DMS79 (cell line): ENCODE results near the gene CRHR1.
"Not testable (repeated sequence)": the region's sequence is repeated elsewhere in the genome, so short reads cannot be mapped to it uniquely, and the experiment has no call there.

Source experiments
- DNase-seq: peaks from one replicate; lab custom pipeline; 2025; lab: John Stamatoyannopoulos, UW

Gene CRHR1

DNA sequence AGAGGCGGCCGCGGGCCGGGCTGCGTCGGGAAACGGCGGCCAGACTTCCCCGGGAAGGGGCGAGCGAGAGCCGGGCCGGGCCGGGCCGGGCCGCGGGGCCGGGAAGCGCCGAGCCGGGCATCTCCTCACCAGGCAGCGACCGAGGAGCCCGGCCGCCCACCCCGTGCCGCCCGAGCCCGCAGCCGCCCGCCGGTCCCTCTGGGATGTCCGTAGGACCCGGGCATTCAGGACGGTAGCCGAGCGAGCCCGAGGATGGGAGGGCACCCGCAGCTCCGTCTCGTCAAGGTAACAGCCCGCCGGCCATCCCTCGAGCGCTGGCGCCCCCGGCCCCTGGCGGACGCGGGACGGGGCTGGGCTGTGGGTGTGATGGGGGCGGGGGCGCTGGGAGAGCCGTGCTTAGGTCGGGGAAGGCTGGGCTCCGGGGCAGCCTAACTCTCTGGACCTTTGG lies at the start of gene CRHR1:
Gene CRHR1, plus strand, starts transcription at position 28 of the 448 bp plus-strand sequence. Its CDS starts 225 bp downstream, at position 253.
- DNase-seq = no peak

DNA sequence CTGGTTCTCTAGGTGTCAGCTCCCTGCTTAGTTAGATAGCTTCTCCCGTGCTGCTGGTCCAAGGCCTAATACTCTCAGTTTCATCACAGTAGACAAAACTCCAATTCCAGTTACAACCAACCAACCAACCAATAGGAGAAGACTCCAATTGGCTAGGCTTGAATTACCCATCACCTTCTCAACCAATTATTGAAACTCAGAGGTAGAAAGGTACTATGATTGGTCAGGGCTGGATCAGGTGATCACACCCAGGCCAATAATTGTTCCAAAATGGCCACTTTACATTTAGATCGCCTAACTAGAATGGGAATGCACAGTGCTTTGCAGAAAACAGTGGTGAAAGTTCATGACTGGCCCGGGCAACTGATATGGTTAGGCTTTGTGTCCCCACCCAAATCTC lies 49.5 kb upstream of the CRHR1 start:
- DNase-seq = no peak

DNA sequence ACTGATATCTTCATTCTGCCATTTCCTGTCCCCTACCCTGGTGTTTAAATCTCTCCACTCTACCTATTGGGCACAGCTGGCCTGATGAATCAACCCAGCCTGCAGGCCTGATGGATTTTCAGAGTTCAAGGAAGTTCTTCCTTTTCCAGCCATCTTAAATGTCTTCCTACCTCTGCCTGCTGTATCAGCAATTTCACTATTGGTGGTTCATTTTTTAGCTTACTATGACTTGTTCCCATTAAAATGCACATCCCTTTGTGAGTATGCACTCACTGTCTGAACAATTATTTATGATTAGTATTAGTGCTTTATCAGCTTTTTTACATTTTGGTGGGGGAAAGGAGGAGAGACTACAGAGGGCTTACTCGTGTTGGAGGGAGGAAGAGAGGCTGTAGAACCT lies 48.6 kb upstream of the CRHR1 start:
- no peak for DNase-seq

DNA sequence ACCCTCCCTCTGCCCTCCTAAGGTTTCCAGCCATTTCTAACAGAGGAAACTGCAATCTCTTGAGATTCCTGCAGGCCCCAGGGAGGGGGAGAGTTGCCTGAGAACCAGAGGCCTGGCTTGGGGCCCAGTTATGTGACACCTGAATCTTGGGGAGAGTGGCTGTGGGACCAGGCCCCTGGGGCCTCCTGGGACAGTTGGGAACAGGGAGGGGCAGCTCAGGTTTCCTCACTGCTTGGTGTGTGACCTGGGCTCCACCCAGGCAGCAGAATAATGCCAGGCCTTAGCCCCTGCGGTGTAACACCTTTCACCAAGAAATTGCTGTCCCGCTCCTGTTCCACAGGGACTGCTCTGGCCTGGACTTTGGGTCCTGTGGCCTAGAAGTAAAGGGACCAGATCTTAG lies 44.3 kb upstream of the CRHR1 start:
- DNase-seq = peak; percentile 76

DNA sequence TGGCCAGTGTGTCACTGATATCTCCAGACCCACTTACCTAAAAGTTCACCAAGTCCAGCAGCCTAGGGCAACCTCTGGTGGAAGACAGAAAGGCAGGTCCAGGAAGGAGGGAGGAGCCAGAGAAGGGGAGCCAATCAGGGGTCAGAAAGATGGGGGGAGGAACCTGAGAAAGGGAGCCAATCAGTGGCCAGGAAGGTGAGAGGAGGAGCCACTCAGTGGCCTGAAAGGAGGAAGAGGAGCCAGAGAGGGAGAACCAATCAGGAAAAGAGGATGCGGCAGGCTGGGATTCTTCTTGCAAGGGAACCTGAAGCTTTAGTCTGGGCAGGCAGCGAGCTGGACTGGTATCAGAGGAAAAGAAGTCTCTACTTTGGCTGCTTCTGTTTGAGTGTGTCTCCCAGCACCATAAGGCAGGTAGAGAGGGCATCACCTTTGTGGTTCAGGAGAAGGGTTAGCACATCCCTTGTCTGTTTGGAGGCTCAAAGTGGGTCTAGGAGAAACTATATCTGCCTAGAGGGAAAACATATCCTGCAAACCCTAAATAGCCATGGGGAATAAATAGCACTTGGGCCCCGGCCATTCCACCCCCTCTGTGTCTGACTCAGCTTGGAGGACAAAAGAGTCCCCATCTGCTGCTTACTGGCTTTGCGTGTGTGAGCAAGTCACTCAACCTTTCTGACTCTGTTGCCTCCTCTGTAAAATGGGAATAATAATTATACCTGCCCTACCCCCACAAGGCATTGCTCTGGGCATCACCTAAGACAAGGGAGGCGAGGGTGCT lies 43.4 kb upstream of the CRHR1 start:
- DNase-seq = no peak

DNA sequence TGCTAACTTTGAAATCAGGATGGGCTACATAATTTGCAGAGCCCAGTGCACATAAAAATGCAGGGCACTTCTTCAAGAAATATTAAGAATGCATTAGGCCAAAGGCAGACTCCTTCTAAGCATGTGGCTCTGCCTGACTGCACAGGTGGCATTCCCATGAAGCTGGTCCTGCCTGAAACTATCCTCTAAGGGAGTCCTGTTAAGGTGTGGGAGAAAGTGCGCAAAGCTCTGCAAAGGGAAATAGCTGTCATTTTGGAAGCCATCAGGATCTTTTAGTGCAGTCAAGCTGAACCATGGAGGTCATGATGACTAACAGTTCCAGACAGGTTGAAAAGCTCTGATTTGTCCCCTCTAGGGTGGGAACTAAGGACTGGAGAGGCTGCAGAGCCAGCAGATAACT lies 41.9 kb upstream of the CRHR1 start:
- peak; percentile 19 for DNase-seq

DNA sequence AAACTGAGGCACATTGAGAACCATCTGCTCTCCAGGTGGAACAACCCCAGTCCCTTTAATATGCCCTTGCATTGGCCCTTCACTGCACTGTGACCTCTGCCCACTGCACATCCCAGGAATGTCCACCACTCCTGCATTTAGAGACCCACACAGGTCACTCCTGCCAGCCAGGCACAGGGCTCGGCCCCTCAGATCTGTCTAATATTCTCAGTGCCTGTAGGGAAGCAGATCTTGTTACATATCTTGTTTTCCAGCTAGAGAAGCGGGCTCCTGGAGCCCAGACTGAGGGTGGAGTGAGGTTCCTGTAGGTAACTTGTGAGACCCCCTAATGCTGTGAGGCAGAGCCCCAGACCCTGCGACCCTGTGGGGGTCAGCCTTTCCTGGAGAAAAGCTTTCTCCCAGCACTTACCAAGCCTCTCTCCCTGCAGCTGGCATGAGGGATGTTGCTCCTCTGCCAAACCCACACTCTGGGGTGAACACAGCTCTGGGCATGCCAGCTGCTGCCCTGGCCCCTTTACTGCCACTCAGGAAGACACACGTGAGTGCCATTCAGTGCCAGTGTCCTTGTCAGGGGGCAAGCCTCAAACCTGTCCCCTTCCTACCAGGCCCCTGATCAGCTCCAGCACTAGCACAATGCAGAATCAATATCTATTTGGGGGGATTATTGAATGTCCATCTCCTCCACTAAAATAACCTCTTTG lies 40.3 kb upstream of the CRHR1 start:
- DNase-seq = peak; percentile 49

DNA sequence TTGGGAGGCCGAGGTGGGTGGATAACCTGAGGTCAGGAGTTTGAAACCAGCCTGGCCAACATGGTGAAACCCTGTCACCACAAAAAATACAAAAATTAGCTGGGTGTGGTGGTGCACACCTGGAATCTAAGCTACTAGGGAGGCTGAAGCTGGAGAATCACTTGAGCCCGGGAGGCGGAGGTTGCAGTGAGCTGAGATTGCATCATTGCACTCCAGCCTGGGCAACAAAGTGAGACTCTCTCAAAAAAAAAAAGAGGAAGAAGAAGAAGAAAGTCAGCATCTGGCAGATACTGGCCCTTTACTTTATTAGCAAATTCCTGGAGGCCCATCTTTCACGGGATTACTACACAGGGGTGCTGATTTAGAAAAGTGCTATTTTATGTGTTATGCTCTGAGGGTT lies 39.3 kb upstream of the CRHR1 start:
- DNase-seq = not testable (repeated sequence)

DNA sequence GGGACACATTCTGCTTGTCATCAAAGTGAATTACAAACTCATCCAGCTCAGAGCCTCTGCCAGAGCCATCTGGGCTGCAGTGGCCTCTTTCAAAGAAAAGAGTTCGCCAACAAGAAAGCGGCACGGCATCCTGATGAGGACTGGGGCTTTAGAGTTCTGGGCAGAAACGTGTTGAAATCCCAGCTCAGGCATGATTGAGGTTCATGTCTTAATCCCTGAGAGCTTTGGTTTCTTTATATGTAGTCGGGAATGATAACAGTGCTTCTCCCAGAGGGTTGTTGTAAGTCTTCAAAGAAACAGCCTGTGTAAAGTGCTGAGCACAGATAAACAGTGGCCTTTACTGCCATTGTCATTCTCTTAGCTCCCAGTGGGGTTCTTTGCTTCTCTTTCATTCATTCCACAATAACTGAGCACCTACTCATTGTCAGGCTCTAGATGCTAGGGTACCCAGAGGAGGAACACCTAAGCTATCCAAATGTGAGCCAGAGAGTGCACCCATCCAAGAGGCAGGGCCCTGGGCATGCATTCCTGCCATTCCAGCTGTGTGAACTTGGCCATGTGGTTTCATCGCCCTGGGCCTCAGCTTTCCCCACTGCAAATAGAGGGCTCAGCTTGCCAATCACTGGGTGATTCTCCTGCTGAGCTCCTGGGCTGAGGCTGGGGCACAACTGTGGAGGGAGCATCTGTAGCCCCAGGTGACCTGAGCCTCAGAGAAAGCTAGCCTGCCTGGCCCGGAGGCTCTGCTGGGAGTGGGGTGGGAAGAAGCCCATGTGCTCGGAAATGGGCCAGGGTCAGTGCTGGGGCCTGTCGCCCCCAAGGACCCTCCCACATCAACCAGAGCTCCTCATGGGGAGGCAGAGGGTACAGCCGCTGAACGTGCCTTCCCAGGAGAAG lies 38.3 kb upstream of the CRHR1 start:
- DNase-seq = no peak

DNA sequence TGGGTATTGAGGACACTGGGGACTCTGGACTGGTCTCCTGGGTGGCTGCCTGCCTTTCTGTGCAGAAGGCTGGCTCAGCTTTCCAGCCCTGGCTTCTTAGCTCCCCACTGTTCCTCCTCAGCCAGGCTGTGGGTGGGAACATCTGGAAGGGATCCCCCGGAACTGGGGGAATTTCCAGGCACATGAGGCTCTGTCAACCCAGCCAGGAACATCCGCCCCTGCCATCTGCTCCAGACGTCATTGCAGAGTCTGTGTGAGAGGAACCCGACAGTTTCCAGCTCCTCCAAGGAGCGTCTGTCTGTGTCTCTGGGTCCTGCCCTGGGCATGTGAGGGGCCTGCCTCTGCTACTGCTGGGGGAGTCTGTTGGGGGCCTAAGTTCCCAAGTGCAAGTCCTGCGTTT lies 36.2 kb upstream of the CRHR1 start:
- no peak for DNase-seq

DNA sequence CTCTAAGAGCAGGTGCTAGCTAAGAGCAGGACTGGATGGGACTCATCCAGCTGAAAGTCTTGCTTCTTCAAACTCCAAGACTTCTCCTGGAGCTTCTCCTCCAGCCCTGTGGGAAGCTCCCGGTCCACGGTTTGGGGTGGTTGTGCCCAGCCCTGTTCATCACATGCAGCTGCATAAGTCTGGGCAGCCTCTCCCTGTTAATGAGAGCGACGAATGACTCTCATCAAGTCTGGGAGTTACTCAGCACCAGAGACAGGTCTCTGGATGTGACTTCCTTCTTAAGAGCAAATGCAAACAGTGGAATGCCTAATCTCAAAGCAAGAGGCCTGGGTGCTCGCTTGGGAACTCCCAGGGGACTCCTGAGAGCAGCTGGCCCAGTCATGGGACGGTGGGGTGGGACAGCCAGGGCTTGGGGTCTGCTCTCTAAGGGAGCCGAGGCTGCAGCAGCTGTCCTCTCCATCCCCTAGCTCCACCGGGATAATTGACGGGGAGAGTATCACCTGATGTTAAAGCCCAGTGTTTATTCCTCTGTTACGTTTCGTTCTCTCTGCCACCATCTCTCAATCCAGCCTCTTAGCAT lies 35.3 kb upstream of the CRHR1 start:
- DNase-seq = no peak

DNA sequence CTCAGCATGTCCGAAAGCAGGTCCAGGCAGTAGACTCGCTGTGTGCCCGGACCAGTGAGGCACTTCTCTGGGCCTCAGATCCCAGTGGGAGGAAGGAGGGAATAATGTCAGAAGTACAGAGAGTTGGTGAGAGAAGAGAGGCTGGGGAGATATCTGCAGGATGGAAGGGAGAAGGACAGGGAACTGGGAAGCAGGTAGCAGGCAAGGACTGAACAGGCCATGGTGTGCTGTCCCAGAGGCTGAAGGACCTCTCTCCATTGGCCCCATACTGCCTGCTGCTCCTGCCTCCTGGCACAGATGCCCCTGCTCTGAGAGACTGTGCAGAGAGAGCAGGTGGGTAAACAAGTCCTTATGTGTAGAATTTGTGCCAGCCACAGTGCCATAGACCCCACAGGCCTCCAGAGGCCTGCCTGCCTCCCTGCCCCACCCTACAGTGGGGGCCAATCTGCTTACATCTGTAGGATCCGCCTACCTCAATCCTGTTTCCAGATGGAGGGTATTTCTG lies 34.2 kb upstream of the CRHR1 start:
- DNase-seq = no peak

DNA sequence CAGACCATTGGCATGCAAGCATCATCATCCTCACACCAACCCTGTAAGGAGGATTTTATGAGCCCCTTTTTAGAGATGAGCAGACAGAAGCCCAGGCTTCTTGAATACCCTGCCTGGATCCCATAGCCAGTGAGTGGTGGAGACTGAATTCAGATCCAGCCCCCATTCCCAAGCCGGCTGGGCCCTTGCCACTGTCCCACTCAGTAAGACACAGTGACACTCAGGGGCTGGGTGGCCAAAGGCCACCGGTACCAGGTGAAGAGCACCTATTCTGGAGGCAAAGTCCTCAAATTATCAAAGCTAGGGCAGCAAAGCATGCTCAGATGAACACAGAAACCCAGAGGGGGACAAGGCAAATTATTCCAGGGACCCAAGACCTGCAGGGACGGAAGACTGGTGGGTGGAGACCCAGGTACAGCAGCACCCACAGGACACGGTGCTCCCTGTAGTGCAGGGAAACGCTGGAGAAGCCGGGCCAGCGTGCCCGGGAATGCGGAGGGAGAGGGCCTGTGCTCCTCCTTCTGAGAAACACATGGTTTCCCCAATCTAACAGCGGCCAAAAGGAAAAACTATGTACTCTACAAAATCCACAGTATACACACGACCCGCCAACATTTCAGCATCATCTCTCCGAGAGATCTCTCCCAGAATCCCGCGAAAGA lies 33.2 kb upstream of the CRHR1 start:
- no peak for DNase-seq

DNA sequence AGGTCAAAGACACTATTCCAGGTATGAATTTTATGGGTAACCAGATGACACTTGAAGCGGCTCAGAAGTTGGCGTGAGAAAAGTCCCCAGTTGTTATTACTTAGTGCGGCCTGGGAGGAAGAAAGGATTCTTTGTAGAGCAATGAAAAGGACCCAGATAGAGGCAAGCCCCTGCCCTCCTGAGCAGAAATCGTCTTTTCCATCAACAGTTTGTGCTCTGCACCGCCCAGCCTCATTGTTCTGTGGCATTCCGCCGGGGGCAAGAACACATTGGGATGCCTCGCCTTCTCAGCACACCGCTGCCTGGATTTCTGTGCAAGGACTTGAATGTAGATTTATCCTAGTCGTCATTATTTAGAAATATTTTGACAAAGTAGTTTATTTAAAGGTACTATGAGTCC lies 32.7 kb upstream of the CRHR1 start:
- DNase-seq = no peak

DNA sequence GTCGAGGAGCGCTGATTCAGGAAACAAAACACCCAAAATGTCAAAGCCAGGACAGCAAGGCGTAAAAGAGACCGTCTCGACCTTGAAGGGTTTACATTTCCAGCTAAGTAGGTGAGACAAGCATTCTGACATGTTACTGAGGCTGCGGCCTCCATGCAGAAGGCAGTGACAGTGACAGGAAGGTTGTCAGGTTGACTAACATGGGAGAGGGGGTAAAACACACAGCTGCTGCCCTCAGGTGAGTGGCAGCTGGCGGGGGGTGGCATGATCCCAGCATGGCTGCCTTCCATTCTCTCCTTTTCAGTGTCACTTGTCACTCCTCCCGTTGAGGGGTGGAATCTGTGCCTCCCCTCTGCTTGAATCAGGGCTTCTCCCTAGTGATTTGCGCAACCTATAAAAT lies 31.9 kb upstream of the CRHR1 start:
- DNase-seq = no peak

DNA sequence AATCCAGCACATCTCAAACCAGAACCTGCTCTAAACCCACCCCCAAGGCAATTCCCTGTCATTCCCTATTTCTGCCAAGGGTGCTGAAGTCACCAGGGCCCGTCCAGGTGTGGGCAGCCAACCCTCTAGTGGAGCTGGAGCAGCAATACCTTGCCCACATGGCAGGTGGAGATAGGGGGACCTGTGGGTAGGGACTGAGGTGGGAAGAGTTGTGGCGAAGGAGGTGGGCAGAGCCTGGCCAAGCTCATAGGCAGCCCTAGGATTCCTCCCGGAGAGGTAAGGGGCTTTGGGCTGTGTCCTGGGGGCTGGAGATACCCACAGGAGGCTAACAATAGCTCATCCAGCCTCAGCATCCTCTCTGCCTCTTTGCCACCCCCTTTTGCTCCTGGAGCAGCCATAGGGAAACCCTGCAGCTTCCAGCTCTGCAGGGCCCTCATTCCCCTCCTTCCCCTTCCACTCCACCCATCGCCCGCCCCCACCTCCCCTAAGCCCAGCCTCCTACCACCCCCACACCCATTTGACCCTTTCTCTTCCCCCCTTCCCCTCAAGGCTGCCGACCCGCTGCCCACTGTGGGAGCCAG lies 30.4 kb upstream of the CRHR1 start:
- DNase-seq = no peak

DNA sequence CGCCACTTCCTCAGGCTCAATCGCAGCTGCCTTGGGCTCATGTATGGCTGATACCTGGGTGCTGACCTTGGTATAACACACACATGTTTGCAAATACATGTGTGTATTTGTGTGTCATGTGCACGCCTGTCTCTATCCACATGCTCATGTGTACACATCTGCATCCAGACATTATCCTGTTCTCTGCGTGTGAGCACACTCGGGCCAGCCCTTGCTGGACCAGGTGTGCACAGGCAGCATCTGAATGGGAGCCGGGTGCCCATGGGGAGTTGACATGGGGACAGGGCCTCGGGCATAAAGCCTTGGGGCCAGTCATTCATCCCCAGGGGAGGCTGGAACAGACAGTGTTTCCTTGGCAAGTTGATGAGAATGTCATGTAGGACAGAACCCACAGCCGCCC lies 29.1 kb upstream of the CRHR1 start:
- DNase-seq = no peak

DNA sequence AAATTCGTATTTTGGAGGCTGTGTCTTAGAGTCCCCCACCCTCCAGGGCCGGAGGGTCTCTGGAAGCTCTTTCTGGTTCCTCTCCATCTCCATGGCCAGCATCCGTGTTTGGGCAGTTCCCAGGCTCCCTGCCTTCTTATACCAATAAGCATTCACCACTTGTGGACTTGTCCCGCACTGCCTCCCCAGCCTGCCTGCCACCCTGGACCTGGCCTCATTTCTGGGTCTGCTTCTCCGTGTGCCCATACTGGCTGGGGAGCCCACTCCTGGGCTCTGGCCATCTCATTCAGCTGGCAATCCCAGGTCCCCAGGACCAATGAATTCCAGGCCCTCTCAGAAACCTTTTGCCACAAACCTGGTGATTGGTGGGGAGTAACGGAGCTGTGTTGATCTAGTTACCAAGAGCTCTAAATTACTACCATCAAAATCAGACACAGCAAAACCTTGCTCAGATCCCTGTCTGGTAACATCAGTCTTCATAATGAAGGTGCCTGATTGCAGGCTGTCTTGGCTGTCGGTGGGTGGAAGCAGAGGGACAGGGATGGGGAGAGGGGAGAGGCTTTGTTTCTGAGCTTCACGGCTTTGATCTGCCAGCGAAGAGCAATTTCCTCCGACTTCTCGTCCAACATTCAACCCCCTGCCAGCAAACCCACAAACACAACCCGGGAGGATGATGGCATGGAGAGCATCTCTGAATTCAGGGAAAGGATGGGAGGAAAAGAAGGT lies 27.7 kb upstream of the CRHR1 start:
- DNase-seq = no peak

DNA sequence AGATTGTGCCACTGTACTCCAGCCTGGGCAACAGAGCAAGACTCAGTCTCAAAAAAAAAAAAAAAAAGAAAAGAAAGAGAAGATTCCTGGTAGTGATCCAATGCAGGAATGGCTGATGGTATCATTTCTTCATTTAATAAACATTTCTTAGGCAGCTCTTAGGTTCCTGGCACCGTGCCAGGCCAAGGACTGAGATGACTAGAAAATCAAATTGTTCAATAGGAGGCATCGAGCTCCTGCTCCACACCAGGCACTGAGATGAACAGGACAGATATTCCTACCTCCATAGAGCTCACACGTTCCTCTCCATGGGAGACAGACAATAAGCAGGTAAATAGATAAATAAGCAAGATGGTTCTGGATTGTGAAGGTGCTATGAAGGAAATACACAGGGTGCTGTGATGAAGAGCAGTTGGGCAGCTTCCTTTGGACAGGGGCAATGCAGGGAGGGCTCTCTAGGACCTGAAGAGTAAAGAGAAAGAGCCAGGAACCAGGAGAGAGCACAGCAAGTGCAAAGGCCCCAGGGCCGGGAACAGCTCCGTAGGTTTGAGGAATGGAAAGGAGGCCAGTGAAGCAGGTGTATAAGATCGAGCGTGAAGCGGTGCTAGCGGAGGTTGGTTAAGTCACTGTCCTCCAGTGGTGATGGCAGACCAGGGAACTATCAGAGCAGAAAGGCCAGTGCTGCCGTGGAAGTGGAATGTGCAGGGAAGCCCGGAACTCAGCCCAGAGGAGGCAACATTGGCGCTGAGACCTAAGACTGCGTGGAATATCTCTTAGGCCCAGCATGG lies 26.5 kb upstream of the CRHR1 start:
- DNase-seq = no peak

DNA sequence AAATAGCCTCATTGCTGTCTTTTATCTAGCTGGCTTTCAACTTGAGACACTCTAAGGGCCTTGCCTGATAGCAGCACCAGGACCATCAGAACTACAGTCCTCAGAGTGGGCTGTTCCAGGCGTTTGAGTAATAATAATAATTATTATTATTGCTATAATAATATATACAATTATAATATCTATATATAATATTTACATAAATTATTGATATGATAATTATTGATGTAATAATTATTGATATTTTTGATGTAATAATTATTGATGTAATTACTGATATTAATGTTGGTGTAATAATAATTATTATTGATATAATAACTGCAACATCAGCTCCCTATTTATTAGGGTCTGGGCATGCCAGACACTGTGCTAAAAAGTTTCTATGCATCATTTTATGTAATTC lies 25.6 kb upstream of the CRHR1 start:
- no peak for DNase-seq
